Heart left ventricle (tissue), 13 donors: ENCODE measurements around the gene RPL35.

Source experiments
- POLR2A ChIP-seq, 2 donors: fragments of 450-650 bp; IDR thresholded peaks; one replicate each; pipeline ENCODE4 v1.6.1; 2017; ENCODE audit warnings: antibody characterized with exemption in 2 of 2, mild to moderate bottlenecking in 2 of 2, moderate library complexity in 2 of 2
- TF ChIP-seq, protein P1 (sequence below), 12 donors: fragments of 200-600 bp; sonication (generic) in 4 of 12; IDR thresholded peaks; one replicate each; pipeline versions ENCODE4 v1.5.0 to v1.8.0; 2018 to 2022; ENCODE audit warnings: antibody characterized with exemption in 12 of 12, mild to moderate bottlenecking in 5 of 12
- donor health status: ischemic (EF 13 %, LVEDD 7.1; RV severe dilation, severe dysfunction).
- donor health status: DM: no; HTN: yes; CAD: no.
- donor health status: DM: no; HTN: no; CAD: no.
- donor health status: ischemic (EF 25% LVEDD 6.9; RV normal size, moderate dysfunction).
- donor health status: ischemic (EF 25% LVEDD 5.7; RV mildly dilated, moderate dysfunction).
- donor health status: ischemic (EF 35%, LVEDD 5.7; RV mildly dilated, moderate dysfunction).
- donor health status: nonischemic (EF 11% LVEDD 7.7; RV severe dilation, severe dysfunction).
- donor health status: DM: yes; HTN: yes; CAD: no.
- donor health status: PGD.
- donor health status: ischemic (EF 29% LVEDD 5.4; RV normal size, mild dysfunction).
- donor health status: nonischemic (EF 23%, LVEDD 6.1; RV moderate dilation, normal function).

GRCh38 chr9:124814164-124814535 is 47.6 kb downstream of the RPL35 start:
- TF ChIP-seq, protein P1, sequence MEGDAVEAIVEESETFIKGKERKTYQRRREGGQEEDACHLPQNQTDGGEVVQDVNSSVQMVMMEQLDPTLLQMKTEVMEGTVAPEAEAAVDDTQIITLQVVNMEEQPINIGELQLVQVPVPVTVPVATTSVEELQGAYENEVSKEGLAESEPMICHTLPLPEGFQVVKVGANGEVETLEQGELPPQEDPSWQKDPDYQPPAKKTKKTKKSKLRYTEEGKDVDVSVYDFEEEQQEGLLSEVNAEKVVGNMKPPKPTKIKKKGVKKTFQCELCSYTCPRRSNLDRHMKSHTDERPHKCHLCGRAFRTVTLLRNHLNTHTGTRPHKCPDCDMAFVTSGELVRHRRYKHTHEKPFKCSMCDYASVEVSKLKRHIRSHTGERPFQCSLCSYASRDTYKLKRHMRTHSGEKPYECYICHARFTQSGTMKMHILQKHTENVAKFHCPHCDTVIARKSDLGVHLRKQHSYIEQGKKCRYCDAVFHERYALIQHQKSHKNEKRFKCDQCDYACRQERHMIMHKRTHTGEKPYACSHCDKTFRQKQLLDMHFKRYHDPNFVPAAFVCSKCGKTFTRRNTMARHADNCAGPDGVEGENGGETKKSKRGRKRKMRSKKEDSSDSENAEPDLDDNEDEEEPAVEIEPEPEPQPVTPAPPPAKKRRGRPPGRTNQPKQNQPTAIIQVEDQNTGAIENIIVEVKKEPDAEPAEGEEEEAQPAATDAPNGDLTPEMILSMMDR (IDR thresholded peaks at IDR 0.05) = no peak
- no peak for TF ChIP-seq POLR2A (IDR thresholded peaks at IDR 0.05)
